ENCODE measurements around the gene TGFBI. TPM values are rescaled to one million over a fixed set of nuclear protein-coding genes. Genes with fewer than 3 reads are reported as not detected.
A peak's percentile ranks its signal among the peaks of the same experiment; 100 is the strongest.

Gene TGFBI
- polyA plus RNA-seq, 3 donors: 480 to 653 (median 565) TPM

GRCh38 chr5:136032564-136032963, 3.8 kb downstream of the TGFBI start:
- H3K4me1 ChIP-seq (ENCODE audit: control insufficient read depth in 1 of 2, insufficient read depth in 2 of 2, low read length in 2 of 2): peaks cover 82 to 94% of the 10 kb centered on the region in 2 donors
- no peak overlapping the region for H3K9ac ChIP-seq (ENCODE audit: insufficient read depth, low read length, poor library complexity, severe bottlenecking)
- peaks cover 1 to 9% (median 3%) of the 10 kb centered on the region in 3 donors for H3K27me3 Mint-ChIP-seq (ENCODE audit: low read depth in 3 of 3)
- H3K79me2 ChIP-seq (ENCODE audit: insufficient read depth, low read length): peaks cover 33% of the 10 kb centered on the region
- H3K9me3 ChIP-seq (replicated peaks in 1 of 2; ENCODE audit: control insufficient read depth in 1 of 2, insufficient read depth in 1 of 2, low read length in 2 of 2): no peaks in the 10 kb centered on the region
- peak overlapping the region in 2 of 7 donors; percentile 21 to 59 for H3K27ac Mint-ChIP-seq
- no peak for TF ChIP-seq CTCF (IDR thresholded peaks at IDR 0.05)
- H3K9me3 Mint-ChIP-seq: peaks cover 0 to 5% (median 1%) of the 10 kb centered on the region in 7 donors
- intact Hi-C loops (cut with micrococcal nuclease): loop anchor here in 1 of 2 donors (5.0 kb wide), 2 partner anchors 35 to 55 kb away; no protein-coding TSS in a partner anchor
- no peak overlapping the region for H3K4me3 ChIP-seq (replicated peaks in 1 of 3; ENCODE audit: low read depth in 2 of 3, low read length in 3 of 3)
- no CpG with 5 or more reads among the region's 2 CpGs for WGBS (ENCODE audit: insufficient coverage)
- H3K36me3 ChIP-seq (replicated peaks in 1 of 2; ENCODE audit: control insufficient read depth in 1 of 2, insufficient read depth in 2 of 2, low read length in 2 of 2): peaks cover 50 to 60% of the 10 kb centered on the region in 2 donors
- H2AFZ ChIP-seq (ENCODE audit: insufficient read depth, low read depth, low read length, poor library complexity, severe bottlenecking): no peak overlapping the region
- DNase-seq: no peak
- H3K4me2 ChIP-seq (replicated peaks; ENCODE audit: extremely low read depth, low read length, poor library complexity, severe bottlenecking): peak overlapping the region; percentile 77
- H3K27ac ChIP-seq (ENCODE audit: low read depth in 1 of 2, low read length in 2 of 2): no peak overlapping the region
- H3K4me3 Mint-ChIP-seq: peak overlapping the region in 1 of 2 donors; percentile 15
- peaks cover 90% of the 10 kb centered on the region for H3K4me1 Mint-ChIP-seq
- H3K36me3 Mint-ChIP-seq: peaks cover 73% of the 10 kb centered on the region in 2 donors
- H3K27me3 ChIP-seq (ENCODE audit: control insufficient read depth in 2 of 2, insufficient read depth in 2 of 2, low read length in 2 of 2): no peaks in the 10 kb centered on the region
- H4K20me1 ChIP-seq (ENCODE audit: insufficient read depth, low read length): peaks cover 85% of the 10 kb centered on the region

GRCh38 chr5:136033234-136033633, 4.4 kb downstream of the TGFBI start:
- Histone ChIP-seq H4K20me1 (ENCODE audit: insufficient read depth, low read length) (peaks cover 91% of the 10 kb centered on the region), H3K79me2 (ENCODE audit: insufficient read depth, low read length) (peaks cover 39% of the 10 kb centered on the region), H3K27ac (ENCODE audit: low read depth in 1 of 2, low read length in 2 of 2) (peak overlapping the region in 1 of 2 donors; percentile 57), H3K27me3 (ENCODE audit: control insufficient read depth in 2 of 2, insufficient read depth in 2 of 2, low read length in 2 of 2) (no peaks in the 10 kb centered on the region), H3K4me2 (replicated peaks; ENCODE audit: extremely low read depth, low read length, poor library complexity, severe bottlenecking) (no peak overlapping the region), H3K4me3 (replicated peaks in 1 of 3; ENCODE audit: low read depth in 2 of 3, low read length in 3 of 3) (no peak overlapping the region), H3K9ac (ENCODE audit: insufficient read depth, low read length, poor library complexity, severe bottlenecking) (no peak overlapping the region), H3K9me3 (replicated peaks in 1 of 2; ENCODE audit: control insufficient read depth in 1 of 2, insufficient read depth in 1 of 2, low read length in 2 of 2) (peaks cover 0 to under 1% of the 10 kb centered on the region in 2 donors), H2AFZ (ENCODE audit: insufficient read depth, low read depth, low read length, poor library complexity, severe bottlenecking) (no peak overlapping the region), H3K4me1 (ENCODE audit: control insufficient read depth in 1 of 2, insufficient read depth in 2 of 2, low read length in 2 of 2) (peaks cover 80 to 95% of the 10 kb centered on the region in 2 donors), H3K36me3 (replicated peaks in 1 of 2; ENCODE audit: control insufficient read depth in 1 of 2, insufficient read depth in 2 of 2, low read length in 2 of 2) (peaks cover 56 to 67% of the 10 kb centered on the region in 2 donors)
- H3K4me1 Mint-ChIP-seq: peaks cover 86% of the 10 kb centered on the region
- peak overlapping the region in 5 of 7 donors; percentile 9 to 60 (median 31) for H3K27ac Mint-ChIP-seq
- TF ChIP-seq CTCF (IDR thresholded peaks at IDR 0.05): no peak
- peaks cover under 1 to 5% (median 1%) of the 10 kb centered on the region in 3 donors for H3K27me3 Mint-ChIP-seq (ENCODE audit: low read depth in 3 of 3)
- peaks cover 76 to 77% of the 10 kb centered on the region in 2 donors for H3K36me3 Mint-ChIP-seq
- no peak for DNase-seq
- H3K9me3 Mint-ChIP-seq: peaks cover 0 to 12% (median 7%) of the 10 kb centered on the region in 7 donors
- H3K4me3 Mint-ChIP-seq: no peak overlapping the region
- intact Hi-C loops (cut with micrococcal nuclease): loop anchor here in 1 of 2 donors (5.0 kb wide), 2 partner anchors 36 to 56 kb away; no protein-coding TSS in a partner anchor
- WGBS (ENCODE audit: insufficient coverage): 86% methylated on average over 1 of the region's 1 CpG
